GM21526 (cell line): ENCODE data around the gene NME9.

Experiments used
- ATAC-seq: cut with Tn5 transposase; IDR thresholded peaks from one replicate; pipeline ENCODE4 v1.9.1; 2021; ENCODE audit warnings: moderate library complexity; ENCODE audit not compliant: unreplicated experiment, low FRiP score

NME9 gene

GRCh38 chr3:138338244-138338643 is 8.6 kb upstream of the NME9 start:
- ATAC-seq: no peak

GRCh38 chr3:138336454-138336999 is 6.9 kb upstream of the NME9 start:
- no peak for ATAC-seq

GRCh38 chr3:138334608-138335007 is 5.0 kb upstream of the NME9 start:
- ATAC-seq: no peak

- no peak for ATAC-seq
These were observed 2.9 kb upstream of the NME9 start for GRCh38 chr3:138332472-138333073.

GRCh38 chr3:138331143-138331894 is 1.7 kb upstream of the NME9 start:
- no peak for ATAC-seq

- ATAC-seq: no peak
These were observed 288 bp upstream of the NME9 start for GRCh38 chr3:138329984-138330293.

- no peak for ATAC-seq
These were observed 1.3 kb downstream of the NME9 start for GRCh38 chr3:138328341-138328740.

- no peak for ATAC-seq
These were observed 1.8 kb downstream of the NME9 start for GRCh38 chr3:138327831-138328230.

- no peak for ATAC-seq
These were observed 2.6 kb downstream of the NME9 start for GRCh38 chr3:138326866-138327595.

- ATAC-seq: no peak
These were observed 3.7 kb downstream of the NME9 start for GRCh38 chr3:138325990-138326389.

GRCh38 chr3:138323971-138324370 is 5.7 kb downstream of the NME9 start:
- ATAC-seq: no peak

- no peak for ATAC-seq
These were observed 12.0 kb downstream of the NME9 start for GRCh38 chr3:138317687-138318086.

- no peak for ATAC-seq
These were observed 14.9 kb downstream of the NME9 start for GRCh38 chr3:138314751-138315150.

- ATAC-seq: no peak
These were observed 19.2 kb downstream of the NME9 start for GRCh38 chr3:138310494-138310893.

- ATAC-seq: no peak
These were observed 20.9 kb downstream of the NME9 start for GRCh38 chr3:138308783-138309182.

- no peak for ATAC-seq
These were observed 21.8 kb downstream of the NME9 start for GRCh38 chr3:138307899-138308298.

GRCh38 chr3:138303474-138303873 is 26.2 kb downstream of the NME9 start:
- no peak for ATAC-seq

GRCh38 chr3:138300647-138301046 is 29.0 kb downstream of the NME9 start:
- no peak for ATAC-seq

GRCh38 chr3:138297876-138298275 is 31.8 kb downstream of the NME9 start:
- no peak for ATAC-seq

GRCh38 chr3:138297059-138297607 is 32.5 kb downstream of the NME9 start:
- no peak for ATAC-seq

GRCh38 chr3:138296639-138297038 is 33.0 kb downstream of the NME9 start:
- ATAC-seq: no peak
